Activated naive CD8-positive, alpha-beta T cell treated with anti-CD3 and anti-CD28 coated beads, Interleukin-2, amount 50 U/mL, for 24 hours (primary cell): ENCODE data around the gene TENT5D.
"Not testable (repeated sequence)": the region's sequence is repeated elsewhere in the genome, so short reads cannot be mapped to it uniquely, and the experiment has no call there.

Source experiments
- ATAC-seq: fragments of 150-1000 bp; cut with Tn5 transposase; one replicate; pipeline ENCODE4 v1.10.0; 2021
- DNase-seq: peaks from one replicate; pipeline ENCODE4 v3.0.0; 2021
- H3K27ac Mint-ChIP-seq: one replicate; pipeline ENCODE4 v1.8.0; 2021; ENCODE audit warnings: mild to moderate bottlenecking, mixed read lengths
- H3K27me3 Mint-ChIP-seq: one replicate; pipeline ENCODE4 v1.8.0; 2021; ENCODE audit warnings: mixed read lengths
- H3K36me3 Mint-ChIP-seq: one replicate; pipeline ENCODE4 v1.8.0; 2021; ENCODE audit warnings: low read depth, mixed read lengths
- H3K4me1 Mint-ChIP-seq: one replicate; pipeline ENCODE4 v1.8.0; 2021; ENCODE audit warnings: mixed read lengths
- H3K4me3 Mint-ChIP-seq: one replicate; pipeline ENCODE4 v1.8.0; 2021; ENCODE audit warnings: mild to moderate bottlenecking, moderate library complexity, mixed read lengths
- H3K9me3 Mint-ChIP-seq: one replicate; pipeline ENCODE4 v1.8.0; 2021; ENCODE audit warnings: mixed read lengths

TENT5D gene

DNA sequence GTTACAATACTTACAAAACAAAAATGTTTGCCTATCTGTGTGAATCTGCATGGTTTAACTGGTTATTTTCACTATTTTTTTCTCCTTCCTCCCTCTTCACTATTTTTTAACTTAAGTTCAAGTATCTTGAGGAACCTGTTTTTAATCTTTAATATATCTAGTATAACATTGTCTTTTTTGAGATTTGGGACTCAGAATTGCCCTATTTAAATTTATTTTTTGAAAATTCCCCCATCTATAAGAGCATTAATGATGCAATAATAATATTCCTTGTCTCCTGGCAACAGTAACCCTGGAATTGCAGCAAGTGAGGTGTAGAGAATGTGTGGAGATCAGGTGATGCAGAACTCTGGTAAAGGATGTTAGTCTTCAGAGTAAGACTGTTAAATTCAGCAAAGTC lies at the start of gene TENT5D:
TENT5D (plus strand) TSS at position 301 of the 400 bp plus-strand sequence. CDS start 22,093 bp downstream, outside the sequence.
- Mint-ChIP-seq H3K9me3 (no peaks in the 10 kb centered on the region), H3K4me3 (no peak within 1 kb of the TSS), H3K36me3 (no peaks in the 10 kb centered on the region), H3K27ac (no peak within 1 kb of the TSS), H3K4me1 (no peaks in the 10 kb centered on the region), H3K27me3 (no peaks in the 10 kb centered on the region)
- no peak for DNase-seq
- no peak for ATAC-seq

DNA sequence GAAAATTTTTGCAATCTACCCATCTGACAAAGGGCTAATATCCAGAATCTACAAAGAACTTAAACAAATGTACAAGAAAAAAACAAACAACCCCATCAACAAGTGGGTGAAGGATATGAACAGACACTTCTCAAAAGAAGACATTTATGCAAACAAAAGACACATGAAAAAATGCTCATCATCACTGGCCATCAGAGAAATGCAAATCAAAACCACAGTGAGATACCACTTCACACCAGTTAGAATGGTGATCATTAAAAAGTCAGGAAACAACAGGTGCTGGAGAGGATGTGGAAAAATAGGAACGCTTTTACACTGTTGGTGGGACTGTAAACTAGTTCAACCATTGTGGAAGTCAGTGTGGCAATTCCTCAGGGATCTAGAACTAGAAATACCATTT lies 34.6 kb upstream of the TENT5D start:
- not testable (repeated sequence) for H3K27me3 Mint-ChIP-seq, DNase-seq, H3K36me3 Mint-ChIP-seq, H3K9me3 Mint-ChIP-seq, H3K4me3 Mint-ChIP-seq, ATAC-seq, H3K27ac Mint-ChIP-seq, H3K4me1 Mint-ChIP-seq

DNA sequence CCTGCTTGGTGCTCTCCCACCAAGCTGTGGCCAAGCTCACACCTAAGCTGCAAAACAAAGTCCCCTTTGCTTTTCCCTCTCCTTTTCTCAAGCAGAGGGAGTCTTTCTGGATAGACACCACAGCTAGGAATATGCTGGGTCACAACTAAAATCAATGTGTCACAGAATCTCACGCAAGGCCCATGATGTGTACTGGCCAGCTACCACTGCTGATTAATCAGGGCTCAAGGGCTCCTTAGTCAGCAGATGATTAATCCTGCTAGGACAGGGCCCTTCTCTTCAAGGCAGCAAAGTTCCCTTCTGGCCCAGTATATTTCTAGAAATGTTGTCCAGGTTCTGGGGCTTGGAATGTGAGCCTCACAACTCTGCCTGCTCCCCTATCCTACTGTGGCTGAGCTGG lies 32.0 kb upstream of the TENT5D start:
- Mint-ChIP-seq H3K4me3 (no peak overlapping the region), H3K4me1 (no peaks in the 10 kb centered on the region), H3K9me3 (no peaks in the 10 kb centered on the region), H3K27ac (no peak overlapping the region), H3K27me3 (no peaks in the 10 kb centered on the region), H3K36me3 (no peaks in the 10 kb centered on the region)
- ATAC-seq (no peak), DNase-seq (no peak)

DNA sequence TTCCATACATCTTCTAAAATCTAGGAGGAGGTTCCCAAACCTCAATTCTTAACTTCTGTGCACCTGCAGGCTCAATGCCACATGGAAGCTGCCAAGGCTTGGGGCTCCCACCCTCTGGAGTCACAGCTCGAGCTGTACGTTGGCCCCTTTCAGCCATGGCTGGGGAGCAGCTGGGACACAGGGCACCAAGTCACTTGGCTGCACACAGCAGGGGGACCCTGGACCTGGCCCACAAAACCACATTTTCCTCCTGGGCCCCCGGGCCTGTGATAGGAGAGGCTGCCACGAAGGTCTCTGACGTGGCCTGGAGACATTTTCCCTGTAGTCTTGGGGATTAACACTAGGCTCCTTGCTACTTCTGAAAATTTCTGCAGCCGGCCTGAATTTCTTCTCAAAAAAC lies 8.2 kb upstream of the TENT5D start:
- no peak overlapping the region for H3K27ac Mint-ChIP-seq
- no peak overlapping the region for H3K4me3 Mint-ChIP-seq
- no peaks in the 10 kb centered on the region for H3K27me3 Mint-ChIP-seq
- H3K4me1 Mint-ChIP-seq: no peaks in the 10 kb centered on the region
- H3K9me3 Mint-ChIP-seq: no peaks in the 10 kb centered on the region
- no peak for DNase-seq
- no peaks in the 10 kb centered on the region for H3K36me3 Mint-ChIP-seq
- no peak for ATAC-seq

DNA sequence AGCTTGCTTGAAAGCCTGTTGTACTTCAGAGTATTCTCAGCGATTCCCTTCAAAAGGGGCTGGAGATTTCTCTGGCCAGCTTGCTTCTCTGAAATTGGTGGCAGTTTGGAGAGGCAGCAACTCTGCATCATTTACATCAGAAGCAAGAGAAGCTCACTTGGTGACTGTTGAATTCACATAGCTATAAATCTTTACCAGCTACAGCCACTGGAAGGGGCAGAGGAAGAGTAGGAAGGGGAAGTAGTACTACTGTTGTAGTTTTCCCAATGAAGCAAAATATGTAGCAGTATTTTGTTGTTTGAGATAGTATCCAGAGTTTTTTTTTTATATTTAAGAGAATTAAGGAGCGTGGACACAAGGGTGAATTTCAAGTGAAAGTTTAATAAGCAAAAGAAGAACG lies 2.8 kb downstream of the TENT5D start:
- no peaks in the 10 kb centered on the region for H3K9me3 Mint-ChIP-seq
- H3K4me3 Mint-ChIP-seq: no peak overlapping the region
- no peaks in the 10 kb centered on the region for H3K4me1 Mint-ChIP-seq
- DNase-seq (no peak), ATAC-seq (no peak)
- H3K27ac Mint-ChIP-seq: no peak overlapping the region
- no peaks in the 10 kb centered on the region for H3K36me3 Mint-ChIP-seq
- no peaks in the 10 kb centered on the region for H3K27me3 Mint-ChIP-seq

DNA sequence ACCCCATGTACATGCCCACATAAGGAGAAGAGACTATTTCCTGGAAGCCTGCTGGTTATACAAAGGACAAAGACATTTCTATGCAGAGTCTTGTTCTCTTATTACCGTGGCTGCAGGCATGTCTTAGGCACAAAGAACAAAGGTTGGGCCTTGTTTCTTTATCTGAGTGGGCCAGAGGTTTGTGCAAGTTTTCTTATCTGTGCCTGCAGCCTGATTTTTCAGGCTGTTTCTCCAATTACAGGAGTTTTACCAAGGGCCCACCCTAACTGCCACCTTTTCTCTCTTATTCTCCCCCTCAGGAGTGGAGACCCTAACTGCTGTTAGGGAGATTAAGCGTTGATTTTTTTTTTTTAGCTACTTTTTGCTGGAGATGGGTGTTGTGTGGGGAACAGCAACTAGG lies 3.5 kb downstream of the TENT5D start:
- no peak overlapping the region for H3K27ac Mint-ChIP-seq
- no peak overlapping the region for H3K4me3 Mint-ChIP-seq
- no peaks in the 10 kb centered on the region for H3K36me3 Mint-ChIP-seq
- H3K27me3 Mint-ChIP-seq: no peaks in the 10 kb centered on the region
- H3K4me1 Mint-ChIP-seq: no peaks in the 10 kb centered on the region
- DNase-seq (no peak), ATAC-seq (no peak)
- H3K9me3 Mint-ChIP-seq: no peaks in the 10 kb centered on the region

DNA sequence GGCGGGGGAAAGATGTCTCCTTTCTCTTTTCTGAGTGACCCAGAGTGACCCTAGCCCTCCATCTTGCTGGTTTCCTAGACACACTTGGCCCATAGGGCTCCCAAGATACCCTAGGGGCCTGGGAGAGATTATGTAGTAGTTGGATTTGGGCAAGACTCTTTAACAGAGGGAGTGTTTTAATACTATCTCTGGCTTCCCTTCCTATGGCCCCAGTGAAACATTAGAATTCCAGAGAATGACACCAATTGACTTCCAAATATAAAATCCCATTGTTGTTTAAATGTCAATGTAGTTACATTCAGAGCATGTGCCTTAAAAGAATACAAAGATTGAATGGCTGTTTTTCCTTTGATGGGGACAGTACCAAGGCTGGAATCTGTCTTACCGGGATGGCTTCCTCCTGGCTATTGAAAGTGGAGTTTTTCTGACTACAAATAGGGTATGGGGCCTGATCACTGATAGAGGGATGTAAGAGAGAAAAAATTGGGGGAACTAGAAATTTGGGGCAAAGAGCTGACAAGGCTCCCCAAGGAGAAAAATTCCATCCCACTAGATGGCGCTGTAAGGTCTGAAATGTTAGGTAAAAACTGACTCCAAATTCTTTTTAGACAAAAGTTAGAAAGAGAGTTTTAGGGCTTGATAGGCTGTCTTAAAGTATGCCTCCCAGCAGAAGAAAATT lies 10.7 kb downstream of the TENT5D start:
- no peak for ATAC-seq
- Mint-ChIP-seq H3K9me3 (no peaks in the 10 kb centered on the region), H3K4me1 (no peaks in the 10 kb centered on the region), H3K27ac (no peak overlapping the region), H3K4me3 (no peak overlapping the region), H3K27me3 (no peaks in the 10 kb centered on the region), H3K36me3 (no peaks in the 10 kb centered on the region)
- DNase-seq: no peak

DNA sequence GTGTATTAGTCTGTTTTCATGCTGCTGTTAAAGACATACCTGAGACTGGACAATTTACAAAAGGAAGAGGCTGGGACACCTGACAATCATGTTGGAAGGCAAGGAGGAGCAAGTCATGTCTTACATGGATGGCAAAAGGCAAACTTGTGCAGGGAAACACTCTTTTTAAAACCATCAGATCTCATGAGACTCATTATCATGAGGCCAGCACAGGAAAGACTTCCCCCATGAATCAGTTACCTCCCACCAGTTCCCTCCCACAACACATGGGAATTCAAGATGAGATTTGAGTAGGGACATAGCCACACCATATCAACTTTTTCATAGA lies 11.2 kb downstream of the TENT5D start:
- H3K9me3 Mint-ChIP-seq: no peaks in the 10 kb centered on the region
- ATAC-seq (no peak), DNase-seq (no peak)
- H3K27me3 Mint-ChIP-seq: no peaks in the 10 kb centered on the region
- H3K4me1 Mint-ChIP-seq: no peaks in the 10 kb centered on the region
- H3K27ac Mint-ChIP-seq: no peak overlapping the region
- H3K36me3 Mint-ChIP-seq: no peaks in the 10 kb centered on the region
- H3K4me3 Mint-ChIP-seq: no peak overlapping the region

DNA sequence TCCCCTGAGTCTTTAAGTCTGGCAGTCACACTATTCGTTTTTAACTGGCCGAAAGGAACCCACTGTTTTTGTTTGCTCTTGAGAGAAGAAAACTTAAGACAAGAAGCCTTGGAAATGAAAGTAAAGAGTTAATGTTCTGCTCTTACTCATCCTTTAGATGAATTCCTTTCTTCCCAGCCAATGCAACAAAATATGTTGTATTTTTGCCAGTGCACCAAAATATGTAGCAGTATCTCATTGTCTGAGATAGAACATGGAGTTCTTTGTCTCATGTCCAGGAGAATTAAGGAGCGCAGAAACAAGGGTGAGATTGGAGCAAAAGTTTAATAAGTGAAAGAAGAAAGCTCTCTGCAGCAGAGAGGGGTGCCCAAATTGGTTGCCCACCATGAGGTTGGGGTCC lies 12.2 kb downstream of the TENT5D start:
- ATAC-seq: no peak

DNA sequence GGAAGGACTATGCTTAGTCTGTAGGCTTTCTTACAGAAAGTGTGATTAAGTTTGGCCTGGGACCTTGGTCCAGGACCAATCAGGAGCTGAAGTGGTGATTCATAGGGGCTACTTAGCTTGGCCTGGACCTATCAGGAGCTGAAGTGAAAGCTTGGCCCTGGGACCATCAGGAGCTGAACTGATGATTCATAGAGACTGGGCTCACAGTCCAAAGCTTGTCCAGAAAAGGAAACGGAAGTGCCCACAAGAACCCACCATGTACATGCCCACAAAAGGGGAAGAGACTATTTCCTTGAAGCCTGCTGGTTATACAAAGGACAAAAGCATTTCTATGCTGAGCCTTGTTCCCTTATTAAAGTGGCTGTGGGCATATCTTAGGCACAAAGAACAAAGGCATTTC lies 12.6 kb downstream of the TENT5D start:
- ATAC-seq (no peak), DNase-seq (no peak)
- no peaks in the 10 kb centered on the region for H3K27me3 Mint-ChIP-seq
- H3K36me3 Mint-ChIP-seq: no peaks in the 10 kb centered on the region
- H3K9me3 Mint-ChIP-seq: no peaks in the 10 kb centered on the region
- H3K4me3 Mint-ChIP-seq: no peak overlapping the region
- no peak overlapping the region for H3K27ac Mint-ChIP-seq
- H3K4me1 Mint-ChIP-seq: no peaks in the 10 kb centered on the region

More for the DNA sequence above, 12.2 kb downstream of the TENT5D start:
- no peak overlapping the region for H3K27ac Mint-ChIP-seq
- H3K9me3 Mint-ChIP-seq: no peaks in the 10 kb centered on the region
- H3K4me1 Mint-ChIP-seq: no peaks in the 10 kb centered on the region
- no peaks in the 10 kb centered on the region for H3K36me3 Mint-ChIP-seq
- no peak for DNase-seq
- H3K27me3 Mint-ChIP-seq: no peaks in the 10 kb centered on the region
- H3K4me3 Mint-ChIP-seq: no peak overlapping the region

DNA sequence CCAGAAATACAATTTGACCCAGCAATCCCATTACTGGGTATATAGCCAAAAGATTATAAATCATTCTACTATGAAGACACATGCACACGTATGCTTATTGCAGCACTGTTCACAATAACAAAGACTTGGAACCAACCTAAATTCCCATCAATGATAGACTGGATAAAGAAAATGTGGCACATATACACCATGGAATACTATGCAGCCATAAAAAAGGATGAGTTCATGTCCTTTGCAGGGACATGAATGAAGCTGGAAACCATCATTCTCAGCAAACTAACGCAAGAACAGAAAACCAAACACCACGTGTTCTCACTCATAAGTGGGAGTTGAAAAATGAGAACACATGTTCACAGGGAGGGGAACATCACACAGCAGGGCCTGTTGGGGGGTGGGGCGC lies 47.9 kb downstream of the TENT5D start:
- DNase-seq, H3K36me3 Mint-ChIP-seq, H3K27ac Mint-ChIP-seq, ATAC-seq, H3K4me1 Mint-ChIP-seq, H3K27me3 Mint-ChIP-seq, H3K4me3 Mint-ChIP-seq: not testable (repeated sequence)
- H3K9me3 Mint-ChIP-seq: peaks cover 13% of the 10 kb centered on the region

DNA sequence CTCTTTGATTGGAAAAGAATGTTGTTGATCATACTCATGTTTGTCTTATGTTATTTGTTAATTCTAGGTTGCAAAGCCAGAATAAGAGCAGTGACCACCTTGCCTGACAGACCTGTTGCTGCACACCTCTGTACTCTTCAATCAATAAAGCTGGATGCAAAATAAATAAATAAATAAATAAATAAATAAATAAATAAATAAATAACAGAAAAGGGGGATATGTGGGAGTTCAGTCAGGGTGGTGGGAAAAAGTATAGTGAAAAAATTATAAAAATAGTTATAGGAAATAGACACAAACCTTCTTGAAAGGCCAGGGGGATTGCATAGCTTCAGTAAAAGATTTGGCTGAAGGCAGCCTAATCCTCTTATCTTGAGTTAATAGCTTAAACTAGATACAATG lies 51.3 kb downstream of the TENT5D start:
- DNase-seq (no peak), ATAC-seq (no peak)
- Mint-ChIP-seq H3K27ac (no peak overlapping the region), H3K27me3 (no peaks in the 10 kb centered on the region), H3K36me3 (no peaks in the 10 kb centered on the region), H3K4me1 (no peaks in the 10 kb centered on the region), H3K4me3 (no peak overlapping the region), H3K9me3 (peaks cover 7% of the 10 kb centered on the region)

DNA sequence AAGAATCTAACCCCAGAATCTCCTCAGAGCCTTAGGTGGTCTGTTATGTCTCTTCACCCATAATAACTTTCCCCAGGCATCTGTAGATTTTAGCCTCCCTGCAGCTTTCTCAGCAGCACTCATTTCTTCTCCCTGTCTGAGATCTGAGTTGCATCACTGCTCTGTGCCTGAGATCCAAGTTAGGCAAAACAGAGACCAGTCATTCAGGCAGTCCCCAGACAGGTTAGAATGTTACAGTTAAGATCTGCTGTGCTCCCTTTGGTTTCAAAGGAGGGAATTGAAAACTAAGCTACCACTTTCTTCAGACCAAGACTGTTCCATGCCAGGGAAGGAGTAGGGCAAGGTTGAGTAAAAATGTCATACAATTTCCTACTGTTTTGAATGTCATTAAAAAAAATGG lies 65.3 kb downstream of the TENT5D start:
- Mint-ChIP-seq H3K27me3 (no peaks in the 10 kb centered on the region), H3K9me3 (no peaks in the 10 kb centered on the region), H3K27ac (no peak overlapping the region), H3K4me1 (no peaks in the 10 kb centered on the region), H3K4me3 (no peak overlapping the region), H3K36me3 (no peaks in the 10 kb centered on the region)
- DNase-seq (no peak), ATAC-seq (no peak)

DNA sequence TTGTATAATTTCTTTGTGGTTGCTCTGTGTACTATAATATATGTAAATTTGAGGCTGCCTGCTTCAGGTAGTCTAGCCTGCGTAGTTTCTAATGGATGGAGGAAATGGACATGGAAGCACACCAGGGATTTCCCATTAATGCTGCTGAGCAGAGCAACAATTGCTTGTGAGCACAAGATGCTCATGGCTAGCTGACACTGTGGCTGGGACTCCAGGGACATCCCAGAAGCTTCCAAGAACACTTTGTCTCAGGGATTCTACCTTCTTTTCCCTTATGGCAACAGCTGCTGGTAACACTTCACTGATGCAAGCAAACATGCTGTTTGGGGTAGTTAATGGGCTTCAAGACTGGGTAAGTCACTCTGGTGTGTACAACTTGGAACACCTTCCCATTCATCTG lies 66.1 kb downstream of the TENT5D start:
- Mint-ChIP-seq H3K9me3 (no peaks in the 10 kb centered on the region), H3K27ac (no peak overlapping the region), H3K4me3 (no peak overlapping the region), H3K4me1 (no peaks in the 10 kb centered on the region), H3K27me3 (no peaks in the 10 kb centered on the region), H3K36me3 (no peaks in the 10 kb centered on the region)
- ATAC-seq (no peak), DNase-seq (no peak)

DNA sequence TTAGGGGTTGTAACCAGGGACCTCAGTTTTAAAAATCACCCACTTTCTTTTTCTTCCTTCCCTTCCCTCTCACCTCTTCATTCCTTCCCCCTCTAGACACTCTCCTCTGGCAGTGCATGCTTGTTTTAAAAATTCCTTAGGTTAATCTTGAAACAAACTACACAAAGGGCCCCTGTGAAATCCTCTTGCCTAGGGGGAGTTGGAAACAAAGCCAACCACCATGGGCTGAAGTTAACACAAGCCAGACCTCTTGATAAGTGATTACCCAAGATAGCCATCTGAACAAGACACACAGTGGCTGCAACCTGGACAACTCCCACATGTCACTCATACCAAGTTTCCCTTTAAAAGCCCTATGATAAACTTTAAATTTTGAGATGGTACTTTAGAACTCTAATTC lies 68.9 kb downstream of the TENT5D start:
- Mint-ChIP-seq H3K27ac (no peak overlapping the region), H3K36me3 (no peaks in the 10 kb centered on the region)
- DNase-seq: no peak

More for the DNA sequence above, 68.9 kb downstream of the TENT5D start:
- ATAC-seq: no peak
- no peaks in the 10 kb centered on the region for H3K4me1 Mint-ChIP-seq
- H3K27me3 Mint-ChIP-seq: no peaks in the 10 kb centered on the region
- no peaks in the 10 kb centered on the region for H3K9me3 Mint-ChIP-seq
- H3K4me3 Mint-ChIP-seq: no peak overlapping the region
